ENCODE data around the gene NCMAP.
A peak's percentile ranks its signal among the peaks of the same experiment; 100 is the strongest.

The NCMAP gene

DNA sequence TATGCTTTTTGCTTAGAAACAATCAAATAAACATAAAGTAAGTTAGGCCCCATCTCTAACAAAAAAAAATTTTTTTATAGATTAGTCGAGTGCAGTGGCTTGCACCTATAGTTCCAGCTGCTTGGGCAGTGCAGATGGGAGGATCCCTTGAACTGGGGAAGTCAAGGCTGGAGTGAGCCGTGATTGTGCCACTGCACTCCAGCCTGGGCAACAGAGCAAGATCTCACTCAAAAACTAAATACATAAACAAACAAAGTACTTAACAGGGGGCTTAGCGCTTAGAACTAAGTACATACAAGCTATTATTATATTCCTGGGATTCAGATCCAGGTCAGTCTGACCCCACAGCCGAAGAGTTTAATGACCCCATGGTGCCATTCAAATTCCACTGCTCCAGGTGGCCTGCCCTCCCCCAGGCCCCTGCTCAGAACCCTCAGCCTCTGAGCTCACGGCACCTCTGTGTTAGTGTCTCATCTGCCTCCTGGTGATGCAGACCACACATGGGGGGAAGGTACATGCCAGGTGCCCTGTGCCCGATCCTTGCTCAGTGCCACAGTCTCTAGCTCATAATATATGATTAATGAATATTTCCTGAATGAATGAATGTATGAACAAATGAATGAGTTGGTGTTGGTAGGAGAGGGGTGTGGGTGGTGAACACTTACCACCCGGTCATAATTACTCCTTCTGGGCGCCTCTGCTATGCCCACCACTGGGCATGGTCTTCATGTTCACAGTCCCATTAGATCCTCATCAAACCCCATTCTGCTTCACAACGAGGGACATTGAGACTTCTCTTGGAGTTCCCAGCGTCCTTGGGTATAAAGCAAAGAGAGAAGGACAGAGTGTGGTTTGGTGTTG is 14.6 kb downstream of the NCMAP start:
- no peak for DNase-seq (ENCODE audit: low read depth in 2 of 2)

DNA sequence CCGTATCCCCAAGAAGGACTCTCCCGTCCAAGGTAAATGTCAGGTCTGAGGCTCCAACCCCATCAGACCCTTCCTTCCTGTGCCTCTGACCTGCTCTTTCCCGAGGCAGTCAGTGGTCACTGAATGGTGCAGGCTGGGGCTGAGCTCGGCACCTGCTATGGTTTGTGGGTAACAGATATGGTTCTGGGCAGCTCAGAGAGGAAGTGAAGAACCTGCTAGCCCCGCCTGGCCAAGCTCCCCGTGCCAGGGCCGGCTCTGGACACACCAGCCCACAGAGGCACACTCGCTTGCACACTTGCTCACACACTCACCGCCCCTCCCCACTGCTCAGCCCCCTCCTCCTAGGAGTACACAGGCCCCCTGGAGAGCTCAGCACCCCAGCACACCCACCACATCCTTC is 16.4 kb downstream of the NCMAP start:
- DNase-seq (ENCODE audit: low read depth in 2 of 2): no peak

DNA sequence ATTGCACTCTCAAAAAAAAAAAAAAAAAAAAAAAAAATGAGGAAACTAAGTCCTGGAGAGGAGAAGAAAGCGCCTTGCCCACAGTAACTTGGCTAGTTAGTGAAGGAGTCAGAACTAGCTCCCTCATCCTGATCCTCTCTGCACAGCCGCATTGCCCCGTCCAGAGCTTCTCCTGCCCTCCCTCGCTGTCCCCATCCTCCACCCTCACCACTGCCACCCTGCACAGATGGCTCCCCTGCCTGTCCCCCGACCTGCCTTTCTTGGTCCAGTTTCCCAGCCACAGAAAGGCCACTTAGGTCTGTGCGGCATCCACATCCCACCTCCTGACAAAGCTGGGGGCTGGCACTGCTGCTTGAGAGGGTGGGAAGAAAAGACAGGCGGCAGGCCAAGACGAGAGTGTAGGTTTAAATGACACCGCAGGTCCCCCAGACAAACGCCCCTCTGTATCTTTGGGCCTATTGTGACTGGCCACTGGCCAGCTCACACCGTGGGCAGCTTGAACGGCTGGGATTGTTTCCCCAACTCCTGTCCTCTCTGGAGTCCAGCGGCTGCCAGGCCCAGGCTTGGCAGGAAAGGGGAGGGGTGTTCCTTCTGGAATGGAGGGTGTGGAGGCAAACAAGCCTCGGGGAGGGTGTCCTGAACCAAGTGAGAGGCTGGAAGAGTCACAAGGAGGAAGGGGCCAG is 20.2 kb downstream of the NCMAP start:
- no peak for DNase-seq (ENCODE audit: low read depth in 2 of 2)

DNA sequence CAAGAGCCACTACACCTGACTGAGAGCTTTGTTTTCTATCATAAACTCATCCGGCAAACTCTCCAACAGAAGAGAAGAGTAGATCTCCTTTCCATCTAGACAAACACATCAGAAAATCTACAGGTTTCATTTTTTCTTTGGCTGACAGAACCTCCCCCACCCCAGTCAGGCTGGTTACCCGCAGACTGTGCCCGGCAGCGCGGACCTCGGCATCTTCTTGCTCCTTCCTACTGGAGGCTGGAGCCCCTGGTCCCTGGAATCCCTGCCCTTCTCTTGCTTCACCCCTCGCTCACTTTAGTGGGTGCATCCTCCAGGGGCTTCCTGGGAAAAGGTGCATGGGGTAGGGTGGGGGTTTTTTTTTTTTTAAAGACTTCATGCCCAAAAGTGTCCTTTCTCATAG is 23.0 kb downstream of the NCMAP start:
- DNase-seq (ENCODE audit: low read depth in 2 of 2): no peak

DNA sequence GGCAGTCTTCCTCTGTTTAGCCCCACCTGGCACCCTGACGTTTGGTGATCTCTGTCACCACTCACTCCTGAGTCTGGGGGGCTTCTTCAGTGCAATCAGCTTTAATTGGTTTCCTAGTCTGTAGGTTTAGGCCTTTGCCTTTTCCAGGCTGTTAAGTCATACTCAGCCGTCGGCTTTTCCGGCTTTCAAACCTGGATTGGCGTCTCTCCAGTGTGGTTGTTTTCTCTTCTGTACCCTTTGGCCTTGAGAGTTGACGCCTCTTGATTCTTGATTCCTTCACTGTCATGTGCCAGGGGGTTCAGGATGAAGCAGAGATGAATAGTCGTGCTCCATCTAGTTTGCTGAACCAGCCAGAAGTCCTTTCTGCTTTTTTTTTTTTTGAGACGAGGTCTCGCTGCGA is 24.9 kb downstream of the NCMAP start:
- no peak for DNase-seq (ENCODE audit: low read depth in 2 of 2)

DNA sequence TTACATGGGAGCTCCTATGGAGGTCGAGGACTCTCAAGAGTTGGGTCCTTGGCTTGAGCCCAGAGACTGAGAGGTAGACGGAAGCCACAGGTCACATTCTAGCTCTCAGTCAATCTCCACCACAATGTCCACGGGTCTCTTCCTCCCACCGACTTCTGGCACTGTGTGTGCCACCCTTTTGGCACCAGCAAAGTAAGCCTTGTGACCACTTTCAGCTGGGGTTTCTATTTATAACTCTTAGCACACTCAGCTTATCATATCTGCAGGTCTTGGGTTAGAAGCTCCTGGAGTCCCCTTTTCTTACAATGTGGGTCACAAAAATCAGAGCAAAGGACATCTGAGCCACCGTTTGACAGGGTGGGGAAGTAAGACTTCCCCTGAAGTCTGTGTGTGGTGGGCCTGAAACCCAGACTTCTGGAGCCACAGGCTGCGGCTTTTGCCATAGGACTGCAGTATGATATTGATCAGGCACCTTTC is 28.3 kb downstream of the NCMAP start:
- DNase-seq (ENCODE audit: low read depth in 2 of 2): no peak

DNA sequence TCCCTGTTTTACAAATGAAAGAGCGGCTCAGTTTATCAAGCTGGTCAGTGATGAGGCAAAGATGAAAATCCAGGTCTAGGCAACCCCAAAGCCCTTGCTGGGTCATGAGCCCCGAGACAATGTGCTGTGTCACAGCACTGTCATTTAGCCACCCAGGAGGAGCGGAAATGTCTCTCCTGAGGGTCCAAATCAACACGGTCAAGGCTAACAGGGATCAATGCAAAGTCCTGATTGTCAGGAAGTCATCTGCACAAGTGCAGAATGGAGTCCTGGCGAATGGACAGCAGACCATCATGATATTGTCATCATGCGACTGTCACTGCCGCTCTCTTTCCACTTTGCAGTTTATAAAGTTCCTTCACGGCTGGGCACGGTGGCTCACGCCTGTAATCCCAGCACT is 30.2 kb downstream of the NCMAP start:
- no peak for DNase-seq (ENCODE audit: low read depth in 2 of 2)

DNA sequence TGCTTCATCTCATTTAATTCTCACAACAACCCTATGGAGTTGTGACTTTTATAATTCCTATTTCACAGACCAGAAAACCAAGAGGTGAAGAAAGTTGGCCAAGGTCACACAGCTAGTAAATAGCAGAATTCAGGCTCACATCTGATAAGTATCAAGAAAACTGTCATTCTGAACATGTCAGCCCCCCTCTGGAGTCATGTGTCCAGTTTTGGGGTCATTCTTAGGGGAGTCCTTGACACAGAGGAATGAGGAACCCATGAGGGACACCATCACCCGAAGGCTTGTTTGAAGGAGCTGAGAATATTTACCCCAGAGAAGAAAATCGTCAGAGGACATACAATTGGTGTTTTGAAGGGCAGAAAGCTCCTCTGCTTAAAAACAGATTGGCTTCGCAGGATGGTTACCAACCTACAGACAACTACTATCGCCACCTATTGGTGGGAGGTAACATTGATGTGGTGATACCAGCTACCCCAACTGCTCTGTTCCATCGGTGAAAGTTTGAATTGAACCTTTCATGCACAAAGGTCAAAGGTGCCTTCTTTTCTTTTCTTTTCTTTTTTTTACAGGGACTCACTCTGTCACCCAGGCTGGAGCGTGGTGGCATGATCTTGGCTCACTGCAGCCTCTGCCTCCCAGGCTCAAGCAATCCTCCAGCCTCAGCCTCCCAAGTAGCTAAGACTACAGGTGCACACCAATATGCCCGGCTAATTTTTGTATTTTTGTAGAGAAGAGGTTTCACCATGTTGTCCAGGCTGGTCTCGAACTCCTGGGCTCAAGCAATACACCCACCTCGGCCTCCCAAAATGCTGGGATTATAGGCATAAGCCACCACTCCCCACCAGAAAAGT is 31.3 kb downstream of the NCMAP start:
- peak in 1 of 2 experiments; percentile 6 for DNase-seq (ENCODE audit: low read depth in 2 of 2)

DNA sequence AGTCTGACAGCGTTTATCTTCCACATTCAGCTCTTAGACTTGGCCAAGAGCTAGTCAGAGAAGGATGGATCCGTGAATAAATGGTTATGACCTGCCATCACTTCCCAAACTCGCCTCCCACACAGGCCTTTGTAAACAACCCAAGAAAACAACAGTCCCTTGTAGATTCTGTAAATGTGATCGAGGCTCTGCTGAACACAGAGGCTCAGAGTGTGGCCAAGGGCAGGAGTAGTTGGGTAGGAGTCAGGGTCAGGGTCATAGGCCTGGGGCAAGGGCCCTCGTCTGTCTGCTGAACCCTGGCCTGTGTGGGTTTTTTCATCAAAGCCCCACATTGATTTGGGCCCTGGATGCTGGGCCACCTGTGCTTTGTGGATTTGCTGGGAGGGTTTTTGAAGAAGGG is 32.7 kb downstream of the NCMAP start:
- no peak for DNase-seq (ENCODE audit: low read depth in 2 of 2)

DNA sequence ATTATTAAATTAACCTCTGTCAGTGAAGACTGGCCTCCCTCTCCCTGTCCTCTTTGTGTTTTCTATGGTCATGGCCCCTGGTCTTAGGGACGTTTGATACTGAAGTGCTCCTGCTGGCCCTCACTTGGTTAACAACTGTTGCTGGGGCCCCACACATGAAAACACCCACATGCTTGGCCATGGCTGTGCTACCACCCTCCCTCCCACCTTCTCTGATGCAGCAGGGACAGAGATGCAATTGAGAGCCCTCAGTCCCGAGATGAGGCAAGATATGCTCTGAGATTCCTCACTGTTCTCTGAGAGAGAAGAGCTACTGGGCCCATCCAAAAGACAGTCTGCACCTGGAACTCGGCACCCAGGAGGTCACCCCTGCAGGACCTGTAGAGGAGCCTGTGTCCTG is 33.3 kb downstream of the NCMAP start:
- no peak for DNase-seq (ENCODE audit: low read depth in 2 of 2)

DNA sequence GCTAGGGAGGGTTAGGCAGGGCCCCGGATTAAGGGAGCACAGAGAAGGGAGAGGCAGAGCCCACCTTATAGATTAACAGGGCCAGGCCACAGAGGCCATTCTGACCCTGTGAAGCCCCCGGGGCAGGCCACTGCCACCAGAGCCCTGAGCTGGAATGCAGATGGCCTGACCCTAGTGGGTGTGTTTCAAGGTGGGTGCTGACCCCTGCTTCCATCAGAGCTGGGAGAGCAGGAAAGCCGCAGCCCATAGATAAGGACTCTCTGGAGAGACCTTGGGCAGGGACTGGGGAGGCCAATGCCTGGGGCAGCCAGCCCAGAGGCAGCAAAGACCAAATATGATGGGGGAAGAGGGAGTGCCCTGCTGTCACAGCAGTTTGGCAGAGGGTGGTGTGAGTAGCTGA is 35.9 kb downstream of the NCMAP start:
- no peak for DNase-seq (ENCODE audit: low read depth in 2 of 2)

DNA sequence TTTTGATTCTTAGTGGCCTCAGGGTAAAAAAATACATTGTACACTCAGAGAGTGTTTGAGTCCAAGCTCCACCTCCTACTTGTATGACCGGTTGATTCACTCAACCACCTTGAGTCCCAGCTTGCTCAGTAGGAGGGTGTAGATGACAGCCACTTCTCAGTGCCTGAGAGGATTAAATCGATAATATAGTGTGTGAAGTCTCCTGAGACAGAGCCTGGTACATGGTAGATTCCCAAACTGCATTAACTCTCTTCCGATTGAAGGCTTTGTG is 38.4 kb downstream of the NCMAP start:
- DNase-seq (ENCODE audit: low read depth in 2 of 2): no peak

DNA sequence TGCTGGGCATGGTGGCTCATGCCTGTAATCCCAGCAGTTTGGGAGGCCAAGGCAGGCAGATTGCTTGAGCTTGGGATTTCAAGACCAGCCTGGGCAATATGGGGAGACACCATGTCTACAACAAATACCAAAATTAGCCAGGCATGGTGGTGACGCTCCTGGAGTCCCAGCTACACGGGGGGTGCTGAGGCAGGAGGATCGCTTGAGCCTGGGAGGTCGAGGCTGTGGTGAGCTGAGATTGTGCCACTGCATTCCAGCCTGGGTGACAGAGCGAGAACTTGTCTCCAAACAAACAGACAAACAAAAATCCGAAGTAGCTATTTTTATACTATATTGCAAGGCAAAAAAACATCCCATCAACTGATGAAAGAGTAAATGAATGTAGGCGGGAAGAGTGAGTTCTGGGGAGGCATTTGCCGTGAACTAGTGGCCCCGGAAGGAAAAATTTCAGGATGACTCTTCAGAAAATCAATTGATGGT is 40.6 kb downstream of the NCMAP start:
- no peak for DNase-seq (ENCODE audit: low read depth in 2 of 2)

DNA sequence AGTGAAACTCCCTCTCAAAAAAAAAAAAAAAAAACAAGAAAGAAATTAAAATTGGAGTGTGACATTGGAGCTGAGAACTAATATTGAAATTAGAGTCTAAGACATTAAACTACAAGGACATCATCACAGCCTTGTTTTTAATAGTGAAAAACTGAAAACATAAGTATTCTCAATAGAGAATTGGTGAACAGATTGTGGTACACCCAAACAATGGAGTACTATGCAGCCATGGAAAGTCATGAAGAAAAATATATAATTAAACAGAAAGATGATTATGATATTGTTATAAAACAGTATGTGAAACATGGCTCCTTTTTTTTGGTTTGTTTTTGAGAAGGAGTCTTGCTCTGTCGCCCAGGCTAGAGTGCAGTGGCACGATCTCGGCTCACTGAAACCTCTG is 43.4 kb downstream of the NCMAP start:
- DNase-seq (ENCODE audit: low read depth in 2 of 2): no peak

DNA sequence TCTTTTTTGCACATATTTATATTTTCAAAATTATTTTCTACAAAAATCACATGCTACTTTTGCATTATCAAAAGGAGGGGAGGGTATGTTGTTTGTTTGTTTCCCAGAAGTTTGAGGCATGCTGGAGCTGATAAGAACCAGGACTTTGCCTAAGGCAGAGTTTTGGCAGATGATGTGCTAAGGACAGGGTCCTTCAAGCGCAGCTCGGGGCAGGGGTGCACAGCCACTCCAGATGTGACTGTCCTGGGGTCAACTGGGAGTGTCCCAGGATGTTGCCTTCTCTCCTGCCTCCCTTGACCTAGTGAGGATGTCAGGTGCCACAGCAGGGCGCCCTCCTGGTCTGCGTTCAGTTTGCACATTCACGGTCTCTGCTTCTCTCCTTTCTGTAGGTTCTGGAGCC is 44.7 kb downstream of the NCMAP start:
- DNase-seq (ENCODE audit: low read depth in 2 of 2): no peak

DNA sequence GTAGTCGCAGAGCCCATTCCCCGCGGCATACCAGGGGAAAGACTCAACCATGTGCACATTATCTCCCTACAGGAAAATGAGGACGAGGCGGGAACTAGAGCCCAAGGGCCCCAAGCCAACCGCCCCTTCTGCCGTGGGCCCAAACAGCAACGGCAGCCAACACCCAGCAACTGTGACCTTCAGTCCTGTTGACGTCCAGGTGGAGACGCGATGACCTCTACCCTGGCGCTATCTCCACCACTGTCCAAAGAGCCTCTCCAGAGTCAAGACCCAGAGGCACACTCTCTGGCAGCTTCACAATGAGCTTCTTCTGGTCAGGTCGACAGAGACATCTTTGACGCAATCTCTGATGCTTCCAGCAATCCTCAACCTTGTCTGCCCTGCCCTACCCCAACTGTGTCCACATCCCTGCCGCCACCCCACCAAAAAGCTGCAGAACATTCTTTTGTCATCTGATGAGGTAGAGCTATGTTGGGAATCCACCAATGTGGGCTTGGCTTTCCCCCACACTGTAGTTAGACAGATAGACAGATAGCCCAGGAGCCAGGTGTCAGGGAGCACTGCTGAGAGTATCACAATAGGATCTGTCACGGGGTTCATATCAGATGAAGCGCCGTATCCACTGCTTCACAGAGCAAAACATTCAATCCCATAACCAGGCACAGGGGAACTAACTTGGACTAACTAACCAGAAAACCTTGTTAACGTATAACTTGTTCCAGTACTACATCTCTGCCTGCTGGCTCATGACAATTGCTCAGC is 49.8 kb downstream of the NCMAP start:
- no peak for DNase-seq (ENCODE audit: low read depth in 2 of 2)

DNA sequence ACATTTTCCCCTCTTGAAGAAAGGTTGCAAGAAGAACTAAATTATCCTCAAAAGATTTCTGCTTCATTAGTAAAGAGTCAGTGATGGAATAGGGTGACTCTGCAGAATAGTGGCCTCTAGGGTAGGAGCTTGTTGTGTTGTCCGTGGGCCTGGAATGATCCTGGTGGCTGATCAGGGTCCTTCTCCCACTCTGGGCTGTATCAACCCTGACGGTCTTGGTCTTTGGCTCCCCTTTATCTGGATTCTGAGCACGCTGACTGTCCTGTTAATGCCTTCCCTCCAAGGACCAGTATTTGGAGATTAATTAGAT is 50.4 kb downstream of the NCMAP start:
- DNase-seq (ENCODE audit: low read depth in 2 of 2): no peak

DNA sequence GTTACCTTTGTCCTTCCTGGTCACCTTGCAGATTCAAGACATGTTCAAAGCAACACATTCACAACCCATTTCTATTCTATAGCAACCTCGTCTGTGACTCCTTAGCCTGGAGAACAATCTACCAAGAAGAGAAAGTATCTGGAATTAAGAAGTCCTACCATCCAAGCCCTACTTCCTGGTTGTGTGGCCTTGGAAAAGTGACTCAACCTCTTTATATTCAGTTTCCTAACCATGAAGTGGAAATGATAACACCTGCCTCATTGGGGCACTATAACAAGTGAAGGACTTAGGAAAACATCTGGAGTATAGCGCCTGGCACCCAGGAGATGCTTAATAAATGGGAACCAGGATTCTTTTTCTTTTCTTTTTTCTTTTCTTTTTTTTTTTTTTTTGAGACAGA is 50.7 kb downstream of the NCMAP start:
- DNase-seq (ENCODE audit: low read depth in 2 of 2): no peak

DNA sequence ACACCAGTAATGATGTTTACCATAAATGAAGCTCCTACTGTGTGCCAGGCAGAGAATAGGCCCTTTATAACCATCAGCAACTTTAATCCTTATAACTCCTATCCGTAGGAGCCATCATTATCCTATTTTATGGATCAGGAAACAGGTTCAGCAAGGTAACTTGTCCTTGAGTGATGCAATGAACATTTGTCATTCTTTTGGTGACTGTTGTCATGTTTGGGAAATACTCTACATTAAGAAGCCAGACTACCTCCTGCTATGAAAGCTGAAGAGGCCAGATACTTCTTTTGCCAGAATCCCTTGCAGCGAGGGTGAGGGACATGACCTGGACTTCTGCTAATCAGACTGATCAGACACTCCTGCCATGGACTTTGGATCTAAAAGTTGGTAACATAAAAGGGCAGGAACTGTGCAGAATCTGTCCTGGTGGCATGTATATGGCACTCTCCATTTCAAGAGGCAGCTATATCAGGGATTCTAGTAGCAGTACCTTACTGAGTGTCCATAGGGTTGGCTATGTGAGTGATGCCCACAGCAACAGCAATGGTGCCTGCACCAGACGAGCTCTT is 54.1 kb downstream of the NCMAP start:
- DNase-seq (ENCODE audit: low read depth in 2 of 2): no peak

DNA sequence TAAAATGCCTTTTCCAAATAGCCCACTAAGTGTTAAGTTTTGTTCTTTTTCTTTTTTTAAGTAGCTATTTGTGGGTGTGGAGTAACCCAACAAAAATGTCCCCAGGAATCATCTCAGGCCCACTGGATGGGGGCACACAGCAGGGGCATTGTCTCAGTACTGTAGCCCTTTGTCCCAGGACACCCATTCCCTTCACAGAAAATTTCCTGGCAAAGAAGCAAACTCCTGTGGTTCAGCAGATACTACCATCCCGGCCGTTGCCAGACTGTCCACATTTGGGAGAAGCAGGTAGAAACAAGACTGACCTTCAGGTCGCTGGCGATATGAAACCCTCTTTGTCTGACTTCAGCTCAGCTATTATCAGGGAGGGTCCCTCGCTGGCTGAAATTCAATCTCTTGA is 63.5 kb downstream of the NCMAP start:
- DNase-seq (ENCODE audit: low read depth in 2 of 2): no peak

DNA sequence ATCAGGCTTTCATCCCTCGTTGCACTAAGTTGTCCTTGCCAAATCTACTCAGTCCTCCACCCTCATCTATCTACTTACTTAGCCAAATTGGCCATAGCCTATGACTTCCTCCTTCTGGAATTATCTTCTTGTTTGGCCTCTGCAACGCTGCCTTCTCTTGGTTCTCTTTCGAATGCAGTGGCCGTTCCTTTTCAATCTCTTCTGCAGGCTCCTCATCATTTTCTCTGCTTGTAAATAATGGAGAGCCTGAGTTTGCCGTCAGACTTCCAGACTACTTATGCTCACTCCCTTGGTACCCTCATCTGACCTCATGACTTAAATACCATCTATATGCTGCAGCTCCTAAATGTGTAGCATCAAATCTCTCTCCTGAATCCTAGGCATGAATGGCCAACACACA is 64.8 kb downstream of the NCMAP start:
- no peak for DNase-seq (ENCODE audit: low read depth in 2 of 2)

DNA sequence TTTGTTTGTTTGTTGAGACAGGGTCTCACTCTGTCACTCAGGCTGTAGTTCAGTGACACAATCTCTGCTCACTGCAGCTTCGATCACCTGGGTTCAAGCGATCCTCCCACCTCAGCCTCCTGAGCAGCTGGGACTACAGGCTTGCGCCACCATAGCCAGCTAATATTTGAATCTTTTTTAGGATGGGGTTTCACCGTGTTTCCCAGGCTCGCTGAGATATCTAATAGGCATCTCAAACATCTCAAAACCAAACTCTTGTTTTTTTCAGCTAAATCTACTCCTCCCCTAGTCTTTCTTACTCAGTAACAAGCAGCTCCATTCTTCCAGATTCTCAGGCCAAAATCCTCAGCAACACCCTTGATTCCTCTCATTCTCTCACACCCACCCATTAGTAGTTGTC is 65.2 kb downstream of the NCMAP start:
- DNase-seq (ENCODE audit: low read depth in 2 of 2): no peak

All from fibroblast of skin of left biceps (primary cell).